Kidney epithelial cell (primary cell): ENCODE measurements around the gene EEIG1. TPM values are rescaled to one million over a fixed set of nuclear protein-coding genes. Genes with fewer than 3 reads are reported as not detected.
A peak's percentile ranks its signal among the peaks of the same experiment; 100 is the strongest.

Source experiments
- DNase-seq: peaks from one replicate; pipeline ENCODE4 v3.0.0-alpha.2; 2010; ENCODE audit warnings: low read depth
- H3K27me3 ChIP-seq: 2 replicates; pipeline ENCODE4 v1.6.0; 2011; ENCODE audit warnings: low read length; ENCODE audit not compliant: control insufficient read depth, insufficient read depth
- H3K36me3 ChIP-seq: 2 replicates; pipeline ENCODE4 v1.5.1; 2011; ENCODE audit warnings: low read length; ENCODE audit not compliant: control insufficient read depth, insufficient read depth
- H3K4me3 ChIP-seq: 2 replicates; pipeline ENCODE4 v1.5.1; 2011; ENCODE audit warnings: low read depth, mild to moderate bottlenecking, control low read depth, low read length
- CTCF ChIP-seq: IDR thresholded peaks from 2 replicates; pipeline ENCODE4 v1.5.1; 2011; ENCODE audit warnings: mild to moderate bottlenecking, moderate library complexity, low read length, control low read depth, inconsistent platforms; ENCODE audit not compliant: insufficient read depth, poor library complexity, severe bottlenecking
- total RNA-seq: library from RNA; depleted of rRNA; stranded (reverse); fragments of >200 nt; gene quantifications from 2 replicates; pipeline ENCODE4 v1.2.3, GENCODE V29; 2015

The EEIG1 gene
- total RNA-seq, 1 donor from 2014 or later: 16.5 TPM

DNA sequence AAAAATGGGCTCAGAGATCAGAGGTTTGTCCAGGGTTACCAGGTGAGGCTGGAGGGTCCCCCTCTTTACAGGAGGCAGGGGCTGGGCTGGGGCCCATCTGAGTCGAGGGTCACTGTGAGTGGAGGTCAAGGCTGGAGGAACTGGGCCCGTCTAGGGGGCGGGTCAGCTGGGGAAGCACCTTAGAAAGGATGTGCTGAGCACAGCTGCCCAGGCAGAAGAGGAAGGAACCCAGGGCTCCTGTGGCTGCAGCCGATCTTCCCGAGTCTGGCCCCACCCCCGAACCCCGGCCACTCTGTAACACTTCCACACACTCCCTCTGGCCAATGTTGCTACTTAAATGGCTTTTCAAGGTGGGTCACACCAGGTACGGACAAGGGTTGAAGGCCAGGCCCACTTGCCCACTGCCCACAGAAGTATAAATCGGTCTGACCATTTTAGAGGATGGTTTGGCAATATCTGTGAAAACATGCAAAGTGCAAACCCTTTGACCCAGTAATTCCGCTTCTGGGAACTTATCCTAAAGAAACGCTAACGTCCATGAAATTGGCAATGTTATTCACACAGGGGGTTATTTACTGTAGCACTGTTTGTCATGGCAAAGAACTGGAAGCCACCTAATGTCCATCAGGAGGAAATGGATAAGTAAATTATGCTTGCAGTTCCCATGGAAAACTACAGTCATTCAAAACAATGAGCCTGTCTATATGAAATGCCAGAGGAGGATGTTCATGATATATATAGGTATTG is 30.5 kb upstream of the EEIG1 start:
- H3K36me3 ChIP-seq: no peaks in the 10 kb centered on the region
- no peaks in the 10 kb centered on the region for H3K27me3 ChIP-seq
- no peak for TF ChIP-seq CTCF
- H3K4me3 ChIP-seq: no peak overlapping the region
- DNase-seq: no peak

DNA sequence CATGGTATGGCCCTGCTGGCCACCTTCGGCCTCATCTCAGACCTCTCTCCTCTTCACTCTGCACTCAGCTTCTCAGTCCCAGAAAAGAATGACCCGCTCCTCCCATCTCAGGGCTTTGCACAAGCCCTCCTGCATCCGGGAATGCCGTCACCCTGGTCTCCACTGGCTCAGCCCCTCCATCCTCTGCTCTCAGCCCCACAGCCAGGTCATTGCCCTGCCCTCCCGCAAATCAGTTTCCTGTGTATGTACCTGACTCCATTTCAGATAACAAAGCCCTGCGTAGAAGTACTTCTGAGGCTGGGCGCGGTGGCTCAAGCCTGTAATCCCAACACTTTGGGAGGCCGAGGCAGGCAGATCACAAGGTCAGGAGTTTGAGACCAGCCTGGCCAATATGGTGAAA is 28.9 kb upstream of the EEIG1 start:
- Histone ChIP-seq H3K27me3 (no peaks in the 10 kb centered on the region), H3K4me3 (no peak overlapping the region), H3K36me3 (no peaks in the 10 kb centered on the region)
- no peak for DNase-seq
- TF ChIP-seq CTCF: no peak

DNA sequence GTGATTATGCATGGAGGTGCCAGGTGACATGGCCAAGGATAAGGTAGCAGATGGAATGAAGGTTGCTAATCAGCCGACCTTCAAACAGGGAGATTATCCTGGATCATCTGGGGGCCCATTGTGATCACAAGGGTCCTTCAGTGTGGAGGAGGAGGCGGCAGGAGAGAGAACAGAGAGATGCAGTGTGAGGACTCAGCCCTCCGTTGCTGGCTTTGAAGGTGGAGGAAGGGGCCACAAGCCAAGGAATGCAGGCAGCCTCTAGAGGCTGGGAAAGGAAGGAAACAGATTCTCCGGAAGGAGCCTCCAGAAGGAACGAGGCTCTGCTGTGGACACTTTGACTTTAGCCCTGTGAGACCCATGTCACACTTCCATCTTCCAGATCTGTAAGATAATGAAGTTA is 27.4 kb upstream of the EEIG1 start:
- no peak for DNase-seq
- Histone ChIP-seq H3K27me3 (no peaks in the 10 kb centered on the region), H3K36me3 (no peaks in the 10 kb centered on the region), H3K4me3 (no peak overlapping the region)
- TF ChIP-seq CTCF: no peak

DNA sequence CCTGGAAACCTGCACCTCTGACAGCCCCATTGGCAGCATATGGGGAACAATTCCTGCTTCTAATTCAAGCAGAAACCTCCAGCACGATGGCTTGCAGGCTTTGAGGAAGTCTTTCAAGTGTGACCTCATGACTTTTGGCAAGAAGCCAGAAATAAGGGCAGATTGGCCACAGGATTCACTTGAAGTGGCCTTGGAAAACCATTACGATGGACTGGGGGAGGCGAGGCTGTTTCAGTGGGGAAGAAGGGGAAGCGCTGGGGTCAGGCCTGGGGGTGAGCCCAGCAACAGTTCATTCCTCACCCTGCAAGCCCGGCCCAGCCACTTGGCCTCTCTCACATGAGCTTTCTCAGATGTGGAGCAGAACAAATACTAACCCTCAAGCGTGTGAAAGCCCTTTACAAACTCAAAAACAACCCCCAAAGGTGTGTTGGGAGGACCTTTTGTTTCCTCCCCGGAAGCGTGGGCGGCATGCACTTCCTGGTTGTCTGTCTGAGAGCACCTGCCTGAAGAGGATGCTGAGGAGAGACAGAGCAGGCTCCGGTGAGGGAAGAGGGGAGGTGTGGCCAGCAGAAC is 26.9 kb upstream of the EEIG1 start:
- no peak for TF ChIP-seq CTCF
- H3K27me3 ChIP-seq: no peaks in the 10 kb centered on the region
- DNase-seq: peak; percentile 80
- H3K36me3 ChIP-seq: no peaks in the 10 kb centered on the region
- no peak overlapping the region for H3K4me3 ChIP-seq

GRCh38 chr9:128006332-128006996 is 25.7 kb upstream of the EEIG1 start:
- H3K27me3 ChIP-seq: no peaks in the 10 kb centered on the region
- no peaks in the 10 kb centered on the region for H3K36me3 ChIP-seq
- no peak for TF ChIP-seq CTCF
- no peak for DNase-seq
- no peak overlapping the region for H3K4me3 ChIP-seq
